IMR-90 (cell line): ENCODE results near the gene FADS1. TPM values are rescaled to one million over a fixed set of nuclear protein-coding genes. Genes with fewer than 3 reads are reported as not detected.

ENCODE experiments used
- ATAC-seq: fragments of 200-7000 bp; cut with Tn5 transposase; 2 replicates; pipeline ENCODE4 v1.9.1; 2020; ENCODE audit warnings: low read depth, mild to moderate bottlenecking, moderate library complexity
- BruUV-seq: library from RNA; stranded (reverse); fragments of 400-500 nt; replicated peaks from 2 replicates; lab custom pipeline; 2021; lab: Mats Ljungman, UMichigan
- CTCF ChIA-PET: fragments of 300-600 bp; formaldehyde crosslinking; extraction: SDS; loops from one replicate; lab custom pipeline; 2021; ENCODE audit warnings: antibody characterized with exemption; lab: Yijun Ruan, JAX
- POLR2A ChIA-PET: fragments of 300-600 bp; sonication (Branson Sonifier 250); formaldehyde crosslinking; loops from one replicate; lab custom pipeline; 2022; ENCODE audit warnings: antibody characterized with exemption; ENCODE audit not compliant: unreplicated experiment; lab: Charles Lee
- DNase-seq: peaks from one replicate; pipeline ENCODE4 v3.0.0; 2013
- H2AFZ ChIP-seq: replicated peaks from 2 replicates; pipeline ENCODE3; 2013; ENCODE audit warnings: low read length, mild to moderate bottlenecking; ENCODE audit not compliant: poor library complexity
- H2AK5ac ChIP-seq: 2 replicates; pipeline ENCODE4 v1.6.1; 2013; ENCODE audit warnings: low read depth, low read length, inconsistent platforms
- H2AK9ac ChIP-seq: replicated peaks from 2 replicates; pipeline ENCODE3; 2013; ENCODE audit warnings: mild to moderate bottlenecking, low read depth, low read length, moderate library complexity; ENCODE audit not compliant: poor library complexity
- H2BK120ac ChIP-seq: 2 replicates; pipeline ENCODE4 v1.6.1; 2013; ENCODE audit warnings: low read depth, low read length, inconsistent platforms
- H2BK15ac ChIP-seq: 3 replicates; pipeline ENCODE4 v1.6.1; 2013; ENCODE audit warnings: low read depth, low read length, inconsistent platforms
- H2BK20ac ChIP-seq: 2 replicates; pipeline ENCODE4 v1.6.1; 2013; ENCODE audit warnings: low read depth, mild to moderate bottlenecking, inconsistent platforms, low read length, moderate library complexity
- H2BK5ac ChIP-seq: 2 replicates; pipeline ENCODE4 v1.6.1; 2013; ENCODE audit warnings: mild to moderate bottlenecking, low read depth, low read length, inconsistent platforms; ENCODE audit not compliant: poor library complexity, severe bottlenecking
- H3K14ac ChIP-seq: replicated peaks from 2 replicates; pipeline ENCODE4 v1.6.1; 2013; ENCODE audit warnings: low read depth, low read length, inconsistent platforms
- H3K18ac ChIP-seq: 2 replicates; pipeline ENCODE4 v1.6.1; 2013; ENCODE audit warnings: low read depth, low read length, control low read depth
- H3K23ac ChIP-seq: 2 replicates; pipeline ENCODE4 v1.6.1; 2013; ENCODE audit warnings: low read depth, low read length, inconsistent platforms
- H3K27ac ChIP-seq: 2 replicates; pipeline ENCODE4 v1.5.1; 2013; ENCODE audit warnings: mild to moderate bottlenecking, control low read depth, low read length; ENCODE audit not compliant: insufficient read depth
- H3K27me3 ChIP-seq: 2 replicates; pipeline ENCODE4 v1.6.1; 2013; ENCODE audit warnings: low read length; ENCODE audit not compliant: control insufficient read depth, insufficient read depth
- H3K36me3 ChIP-seq: 2 replicates; pipeline ENCODE4 v1.6.1; 2013; ENCODE audit warnings: low read length, mixed read lengths; ENCODE audit not compliant: control insufficient read depth, insufficient read depth
- H3K4ac ChIP-seq: 2 replicates; pipeline ENCODE4 v1.6.1; 2013; ENCODE audit warnings: low read depth, low read length, inconsistent platforms
- H3K4me1 ChIP-seq: 2 replicates; pipeline ENCODE4 v1.6.1; 2013; ENCODE audit warnings: low read length, mixed read lengths; ENCODE audit not compliant: control insufficient read depth, insufficient read depth
- H3K4me2 ChIP-seq: 2 replicates; pipeline ENCODE4 v1.6.1; 2013; ENCODE audit warnings: low read depth, mild to moderate bottlenecking, control low read depth, low read length, moderate library complexity
- H3K4me3 ChIP-seq: 2 replicates; pipeline ENCODE4 v1.5.1; 2013; ENCODE audit warnings: low read depth, mild to moderate bottlenecking, control low read depth, low read length, moderate library complexity; ENCODE audit not compliant: insufficient read depth
- H3K56ac ChIP-seq: 2 replicates; pipeline ENCODE4 v1.6.1; 2013; ENCODE audit warnings: low read length, inconsistent platforms; ENCODE audit not compliant: insufficient read depth; ENCODE audit errors: extremely low read depth
- H3K79me1 ChIP-seq, 2 experiments: 2 replicates each; pipeline ENCODE4 v1.6.1; 2013; ENCODE audit warnings: low read length in 2 of 2, inconsistent platforms in 1 of 2, low read depth in 1 of 2
- H3K9ac ChIP-seq: 2 replicates; pipeline ENCODE4 v1.6.1; 2013; ENCODE audit warnings: low read depth, low read length, control low read depth
- H3K9me1 ChIP-seq: 2 replicates; pipeline ENCODE4 v1.6.1; 2013; ENCODE audit warnings: low read length, inconsistent platforms; ENCODE audit not compliant: insufficient read depth
- H3K9me3 ChIP-seq: 2 replicates; pipeline ENCODE4 v1.6.1; 2013; ENCODE audit warnings: low read length; ENCODE audit not compliant: control insufficient read depth, insufficient read depth
- H4K20me1 ChIP-seq: 2 replicates; pipeline ENCODE4 v1.6.1; 2013; ENCODE audit warnings: low read length, inconsistent platforms; ENCODE audit not compliant: insufficient read depth
- H4K5ac ChIP-seq: 2 replicates; pipeline ENCODE4 v1.6.1; 2013; ENCODE audit warnings: mild to moderate bottlenecking, low read depth, low read length, control low read depth
- H4K8ac ChIP-seq, 2 experiments: 2 replicates each; pipeline ENCODE4 v1.6.1; 2013; ENCODE audit warnings: low read depth in 2 of 2, low read length in 2 of 2, control low read depth in 1 of 2, inconsistent platforms in 1 of 2
- H4K91ac ChIP-seq: 2 replicates; pipeline ENCODE4 v1.6.1; 2013; ENCODE audit warnings: low read depth, low read length, inconsistent platforms; ENCODE audit not compliant: insufficient read depth
- BHLHE40 ChIP-seq: fragments of 150-350 bp; IDR thresholded peaks from 2 replicates; pipeline ENCODE4 v1.6.1; 2016; ENCODE audit warnings: mild to moderate bottlenecking, low read depth, low read length
- WGBS, 2 experiments: methylation state at CpG; one replicate each; pipeline versions ENCODE4 v1.1.5 to v1.1.7; 2013; ENCODE audit warnings: missing lambda C conversion rate in 2 of 2; ENCODE audit not compliant: insufficient read length in 1 of 2; ENCODE audit errors: extremely low coverage in 2 of 2; 5-methylcytosine and 5-hydroxymethylcytosine counted together
- dilution Hi-C: fragments of 300-500 bp; cut with HindIII; formaldehyde crosslinking; loops from one replicate; pipeline ENCODE4 v1.14.3; 2018; ENCODE audit warnings: low sequenced_read_pairs; ENCODE audit not compliant: unreplicated experiment
- in situ Hi-C: fragments of 300-500 bp; cut with MboI; formaldehyde crosslinking; loops from 3 replicates; pipeline ENCODE4 v1.14.3; 2019; ENCODE audit warnings: low sequenced_read_pairs, inconsistent platforms, mixed read lengths
- intact Hi-C: fragments of 100-400 bp; cut with micrococcal nuclease; formaldehyde crosslinking; loops from 2 replicates; pipeline ENCODE4 v1.10.0; 2022
- polyA plus RNA-seq, 3 experiments: library from polyadenylated mRNA; depleted of rRNA; stranded (reverse); fragments of >200 nt; gene quantifications; 2 replicates each; pipeline ENCODE4 v1.2.3, GENCODE V29; 2012; ENCODE audit warnings: low replicate concordance in 1 of 3
- total RNA-seq: library from RNA; depleted of rRNA; stranded (reverse); fragments of >200 nt; gene quantifications from 2 replicates; pipeline ENCODE4 v1.2.3, GENCODE V29; 2012
- TF ChIP-seq, protein P1 (sequence below): fragments of 150-350 bp; IDR thresholded peaks from 2 replicates; pipeline ENCODE4 v1.6.1; 2017; ENCODE audit warnings: mild to moderate bottlenecking, antibody characterized with exemption, low read length, low read depth
- TF ChIP-seq, protein P2 (sequence below): fragments of 150-350 bp; IDR thresholded peaks from 2 replicates; pipeline ENCODE4 v1.6.1; 2016; ENCODE audit warnings: low read depth, mild to moderate bottlenecking, low read length, moderate library complexity, borderline replicate concordance

FADS1 gene
- total and polyA plus RNA-seq, 2 of the 4 experiments (the other 2 are of a cell fraction), result 16.3 to 18.4 TPM

DNA sequence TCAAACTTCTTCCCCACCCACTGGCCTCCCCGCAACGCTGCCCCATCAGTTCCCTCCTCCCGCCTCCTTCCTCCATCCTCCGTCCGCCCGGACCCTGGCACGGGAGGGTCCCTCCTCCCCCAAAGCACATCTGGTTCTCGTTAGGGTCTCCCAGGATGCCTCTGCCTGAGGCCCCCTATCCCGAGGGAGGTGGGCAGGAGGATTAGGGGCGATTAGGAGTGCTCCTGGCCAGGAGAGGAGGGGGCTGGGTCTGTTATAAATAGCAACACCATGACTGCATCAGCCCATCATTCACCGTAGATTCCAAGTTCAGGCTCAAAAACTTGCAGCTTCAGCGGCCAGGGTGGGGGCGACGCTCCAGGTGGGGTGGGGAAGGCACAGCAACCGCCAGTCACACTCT is 54.0 kb downstream of the FADS1 start:
- dilution Hi-C loops, result no loop called here
- Histone ChIP-seq H4K8ac (no peak overlapping the region), H3K56ac (no peak overlapping the region), H4K5ac (no peak overlapping the region), H3K79me1 (no peaks in the 10 kb centered on the region), H3K4ac (no peak overlapping the region), H2BK20ac (no peak overlapping the region), H2BK5ac (no peak overlapping the region), H2BK15ac (no peak overlapping the region), H3K14ac (no peak overlapping the region), H2AK5ac (no peak overlapping the region; the same call in 1 of the 2 replicates), H3K4me1 (no peaks in the 10 kb centered on the region; the same call in none of the 2 replicates), H2BK120ac (no peak overlapping the region), H3K4me3 (no peak overlapping the region), H2AFZ (no peak overlapping the region), H3K9me1 (no peaks in the 10 kb centered on the region), H3K9ac (no peak overlapping the region), H3K27ac (no peak overlapping the region), H3K4me2 (no peak overlapping the region), H3K18ac (no peak overlapping the region), H3K36me3 (no peaks in the 10 kb centered on the region), H3K27me3 (no peaks in the 10 kb centered on the region; the same call in 1 of the 2 replicates), H2AK9ac (no peak overlapping the region), H4K91ac (no peak overlapping the region), H3K9me3 (no peaks in the 10 kb centered on the region), H3K23ac (no peak overlapping the region), H4K20me1 (no peaks in the 10 kb centered on the region)
- ATAC-seq (no peak), DNase-seq (no peak)
- in situ Hi-C loops, result no loop called here
- POLR2A ChIA-PET, result no interaction called here
- WGBS, 2 experiments, result no CpG with 5 or more reads among the region's 15 CpGs
- CTCF ChIA-PET, result no interaction called here
- no TSS peak for BruUV-seq
- TF ChIP-seq, protein P1, sequence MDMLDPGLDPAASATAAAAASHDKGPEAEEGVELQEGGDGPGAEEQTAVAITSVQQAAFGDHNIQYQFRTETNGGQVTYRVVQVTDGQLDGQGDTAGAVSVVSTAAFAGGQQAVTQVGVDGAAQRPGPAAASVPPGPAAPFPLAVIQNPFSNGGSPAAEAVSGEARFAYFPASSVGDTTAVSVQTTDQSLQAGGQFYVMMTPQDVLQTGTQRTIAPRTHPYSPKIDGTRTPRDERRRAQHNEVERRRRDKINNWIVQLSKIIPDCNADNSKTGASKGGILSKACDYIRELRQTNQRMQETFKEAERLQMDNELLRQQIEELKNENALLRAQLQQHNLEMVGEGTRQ, result no peak
- TF ChIP-seq, protein P2, sequence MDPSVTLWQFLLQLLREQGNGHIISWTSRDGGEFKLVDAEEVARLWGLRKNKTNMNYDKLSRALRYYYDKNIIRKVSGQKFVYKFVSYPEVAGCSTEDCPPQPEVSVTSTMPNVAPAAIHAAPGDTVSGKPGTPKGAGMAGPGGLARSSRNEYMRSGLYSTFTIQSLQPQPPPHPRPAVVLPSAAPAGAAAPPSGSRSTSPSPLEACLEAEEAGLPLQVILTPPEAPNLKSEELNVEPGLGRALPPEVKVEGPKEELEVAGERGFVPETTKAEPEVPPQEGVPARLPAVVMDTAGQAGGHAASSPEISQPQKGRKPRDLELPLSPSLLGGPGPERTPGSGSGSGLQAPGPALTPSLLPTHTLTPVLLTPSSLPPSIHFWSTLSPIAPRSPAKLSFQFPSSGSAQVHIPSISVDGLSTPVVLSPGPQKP, result no peak
- no peak for TF ChIP-seq BHLHE40
- intact Hi-C loops, result no loop called here
